Osteoblast (primary cell): ENCODE results near the gene NIT2. TPM values are rescaled to one million over a fixed set of nuclear protein-coding genes. Genes with fewer than 3 reads are reported as not detected.
A peak's percentile ranks its signal among the peaks of the same experiment; 100 is the strongest.
"Not testable (repeated sequence)": the region's sequence is repeated elsewhere in the genome, so short reads cannot be mapped to it uniquely, and the experiment has no call there.

Experiments used
- DNase-seq: peaks from one replicate; pipeline ENCODE4 v3.0.0; 2011; ENCODE audit warnings: low spot score, mixed read lengths; ENCODE audit not compliant: insufficient read length; ENCODE audit errors: missing footprints
- H2AFZ ChIP-seq: 2 replicates; pipeline ENCODE4 v1.6.0; 2011; ENCODE audit warnings: mild to moderate bottlenecking, low read length
- H3K27ac ChIP-seq: 2 replicates; pipeline ENCODE4 v1.5.1; 2011; ENCODE audit warnings: mild to moderate bottlenecking, low read depth, low read length, moderate library complexity
- H3K27me3 ChIP-seq: 2 replicates; pipeline ENCODE4 v1.6.0; 2012; ENCODE audit warnings: mild to moderate bottlenecking, control low read depth, inconsistent platforms, low read length, moderate library complexity; ENCODE audit not compliant: insufficient read depth
- H3K36me3 ChIP-seq: 2 replicates; pipeline ENCODE4 v1.5.1; 2011; ENCODE audit warnings: mild to moderate bottlenecking, low read length, control low read depth, moderate library complexity; ENCODE audit not compliant: insufficient read depth
- H3K4me1 ChIP-seq: 2 replicates; pipeline ENCODE4 v1.5.1; 2011; ENCODE audit warnings: mild to moderate bottlenecking, low read length, control low read depth, moderate library complexity; ENCODE audit not compliant: insufficient read depth
- H3K4me2 ChIP-seq: 2 replicates; pipeline ENCODE4 v1.6.0; 2011; ENCODE audit warnings: mild to moderate bottlenecking, low read length; ENCODE audit not compliant: insufficient read depth
- H3K4me3 ChIP-seq: fragments of 200-600 bp; sonication (generic); 3 replicates; pipeline ENCODE4 v1.5.1; 2012; ENCODE audit warnings: mild to moderate bottlenecking, low read length, inconsistent platforms; ENCODE audit not compliant: insufficient read depth
- H3K79me2 ChIP-seq: 2 replicates; pipeline ENCODE4 v1.6.0; 2012; ENCODE audit warnings: mild to moderate bottlenecking, low read length, control low read depth, inconsistent platforms; ENCODE audit not compliant: insufficient read depth
- H3K9me3 ChIP-seq: 2 replicates; pipeline ENCODE4 v1.5.1; 2011; ENCODE audit warnings: low read depth, low read length, control low read depth
- H4K20me1 ChIP-seq: 2 replicates; pipeline ENCODE4 v1.6.0; 2012; ENCODE audit warnings: mild to moderate bottlenecking, low read length, control low read depth; ENCODE audit not compliant: insufficient read depth
- CTCF ChIP-seq: IDR thresholded peaks from 2 replicates; pipeline ENCODE4 v1.5.1; 2011; ENCODE audit warnings: mild to moderate bottlenecking, low read depth, low read length, moderate library complexity; ENCODE audit errors: extremely low read depth
- total RNA-seq: library from RNA; depleted of rRNA; stranded (reverse); fragments of >200 nt; gene quantifications from 2 replicates; pipeline ENCODE4 v1.2.3, GENCODE V29; 2012

The NIT2 gene
- total RNA-seq, 1 donor: 18.1 TPM

- Histone ChIP-seq H3K9me3 (no peaks in the 10 kb centered on the region), H3K79me2 (peaks cover 17% of the 10 kb centered on the region), H3K36me3 (no peaks in the 10 kb centered on the region), H3K4me2 (peak overlapping the region; percentile 99), H3K4me3 (peak overlapping the region; percentile 75), H4K20me1 (no peaks in the 10 kb centered on the region), H3K27ac (peak overlapping the region; percentile 31), H2AFZ (peak overlapping the region; percentile 80), H3K27me3 (no peaks in the 10 kb centered on the region), H3K4me1 (peaks cover 11% of the 10 kb centered on the region)
- TF ChIP-seq CTCF: no peak
- peak; percentile 63 for DNase-seq
Observed at GRCh38 chr3:100333970-100334487, 528 bp upstream of the NIT2 start.

- H3K4me1 ChIP-seq: peaks cover 11% of the 10 kb centered on the region
- peak overlapping the region; percentile 75 for H3K4me3 ChIP-seq
- peak overlapping the region; percentile 80 for H2AFZ ChIP-seq
- TF ChIP-seq CTCF: no peak
- H3K27me3 ChIP-seq: no peaks in the 10 kb centered on the region
- peak overlapping the region; percentile 31 for H3K27ac ChIP-seq
- H3K36me3 ChIP-seq: peaks cover 8% of the 10 kb centered on the region
- peaks cover 17% of the 10 kb centered on the region for H3K79me2 ChIP-seq
- H4K20me1 ChIP-seq: no peaks in the 10 kb centered on the region
- H3K4me2 ChIP-seq: peak overlapping the region; percentile 99
- H3K9me3 ChIP-seq: no peaks in the 10 kb centered on the region
- peak; percentile 55 for DNase-seq
Observed at GRCh38 chr3:100335434-100335833, 877 bp downstream of the NIT2 start.

- not testable (repeated sequence) for H3K4me3 ChIP-seq, DNase-seq, H3K27ac ChIP-seq, H3K9me3 ChIP-seq, H4K20me1 ChIP-seq, H3K4me2 ChIP-seq, H2AFZ ChIP-seq, H3K27me3 ChIP-seq
- H3K36me3 ChIP-seq: peaks cover 15% of the 10 kb centered on the region
- peaks cover 17% of the 10 kb centered on the region for H3K79me2 ChIP-seq
- peaks cover 11% of the 10 kb centered on the region for H3K4me1 ChIP-seq
Observed at GRCh38 chr3:100336229-100336628, 1.7 kb downstream of the NIT2 start.

GRCh38 chr3:100338911-100339310 lies 4.4 kb downstream of the NIT2 start:
- Histone ChIP-seq H3K27ac (no peak overlapping the region), H3K36me3 (peaks cover 30% of the 10 kb centered on the region), H3K4me3 (no peak overlapping the region), H2AFZ (no peak overlapping the region), H3K9me3 (no peaks in the 10 kb centered on the region), H4K20me1 (no peaks in the 10 kb centered on the region), H3K79me2 (peaks cover 17% of the 10 kb centered on the region), H3K4me1 (peaks cover 11% of the 10 kb centered on the region), H3K4me2 (no peak overlapping the region), H3K27me3 (no peaks in the 10 kb centered on the region)
- no peak for DNase-seq
- TF ChIP-seq CTCF: no peak
